ENCODE data around the gene SLC2A13.

The SLC2A13 gene

DNA sequence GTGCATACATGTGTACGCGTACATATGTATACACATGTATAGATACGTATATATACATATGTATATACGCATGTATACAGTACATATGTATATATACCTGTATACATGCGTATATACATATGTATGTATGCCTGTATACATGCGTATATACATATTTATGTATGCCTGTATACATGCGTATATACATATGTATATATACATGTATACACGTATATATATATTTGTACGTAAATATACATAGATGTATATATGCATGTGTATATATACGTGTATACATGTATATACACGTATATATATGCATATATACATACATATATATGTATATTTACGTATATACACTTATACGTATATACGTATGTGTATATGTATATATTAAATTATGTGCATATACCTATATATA is 392.3 kb downstream of the SLC2A13 start:
- DNase-seq = no peak

DNA sequence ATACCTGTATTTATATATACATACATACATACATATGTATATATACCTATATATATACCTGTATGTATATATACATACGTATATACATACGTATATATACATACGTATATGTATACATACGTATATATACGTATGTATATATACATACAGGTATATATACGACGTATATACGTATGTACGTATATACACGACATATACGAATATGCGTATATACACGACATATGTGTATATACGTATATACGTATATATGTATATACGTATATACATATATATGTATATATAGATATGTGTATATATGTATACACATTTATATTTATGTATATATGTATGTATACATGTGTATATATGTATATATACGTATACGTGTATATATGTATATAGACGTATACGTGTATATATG is 393.5 kb downstream of the SLC2A13 start:
- DNase-seq = no peak
